GM20431 (cell line): ENCODE results near the gene STIM2.

Experiments used
- in situ Hi-C: fragments of 300-500 bp; cut with MseI, MboI; formaldehyde crosslinking; loops from one replicate; pipeline ENCODE4 v1.15.0; 2020; ENCODE audit warnings: low sequenced_read_pairs; ENCODE audit not compliant: unreplicated experiment

The STIM2 gene

DNA sequence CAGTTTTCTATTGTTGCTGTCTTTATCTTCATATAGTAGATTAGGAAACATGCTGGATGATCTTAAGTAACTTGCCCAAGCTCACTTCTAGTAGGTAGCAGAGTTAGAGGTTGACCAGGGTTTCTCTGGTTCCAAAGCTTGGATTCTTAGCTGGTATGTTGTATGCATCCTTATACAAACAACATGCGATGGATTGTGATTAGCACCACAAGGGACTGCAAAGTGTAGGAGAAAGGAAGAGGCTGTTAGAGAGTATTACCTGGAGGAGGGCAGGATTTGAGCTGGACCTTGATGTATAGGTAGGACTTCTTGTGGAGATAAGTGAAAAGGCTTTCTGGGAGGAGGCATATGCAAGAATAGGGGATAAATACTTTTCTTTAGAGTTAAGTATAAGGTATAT is 5.6 kb downstream of the STIM2 start:
- in situ Hi-C loops = no loop called here

DNA sequence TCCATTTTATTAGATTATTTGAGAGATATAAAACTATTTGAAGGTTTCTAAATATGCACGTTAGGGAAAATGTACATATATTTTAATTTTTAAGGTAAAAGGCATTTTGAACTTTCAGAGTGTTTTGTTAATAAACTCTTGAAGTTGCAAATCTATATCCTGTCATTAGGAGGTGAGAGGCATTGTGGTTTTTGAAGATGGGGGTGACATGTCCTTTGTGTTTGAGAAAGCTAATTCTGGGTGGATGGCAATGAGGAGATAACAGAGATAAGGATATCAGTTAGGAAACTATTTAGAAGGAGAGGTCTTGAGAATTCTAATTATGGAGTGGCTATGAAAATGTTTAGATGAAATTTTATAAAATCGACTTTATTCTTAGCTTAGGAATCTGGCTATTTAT is 6.1 kb downstream of the STIM2 start:
- in situ Hi-C loops = no loop called here

DNA sequence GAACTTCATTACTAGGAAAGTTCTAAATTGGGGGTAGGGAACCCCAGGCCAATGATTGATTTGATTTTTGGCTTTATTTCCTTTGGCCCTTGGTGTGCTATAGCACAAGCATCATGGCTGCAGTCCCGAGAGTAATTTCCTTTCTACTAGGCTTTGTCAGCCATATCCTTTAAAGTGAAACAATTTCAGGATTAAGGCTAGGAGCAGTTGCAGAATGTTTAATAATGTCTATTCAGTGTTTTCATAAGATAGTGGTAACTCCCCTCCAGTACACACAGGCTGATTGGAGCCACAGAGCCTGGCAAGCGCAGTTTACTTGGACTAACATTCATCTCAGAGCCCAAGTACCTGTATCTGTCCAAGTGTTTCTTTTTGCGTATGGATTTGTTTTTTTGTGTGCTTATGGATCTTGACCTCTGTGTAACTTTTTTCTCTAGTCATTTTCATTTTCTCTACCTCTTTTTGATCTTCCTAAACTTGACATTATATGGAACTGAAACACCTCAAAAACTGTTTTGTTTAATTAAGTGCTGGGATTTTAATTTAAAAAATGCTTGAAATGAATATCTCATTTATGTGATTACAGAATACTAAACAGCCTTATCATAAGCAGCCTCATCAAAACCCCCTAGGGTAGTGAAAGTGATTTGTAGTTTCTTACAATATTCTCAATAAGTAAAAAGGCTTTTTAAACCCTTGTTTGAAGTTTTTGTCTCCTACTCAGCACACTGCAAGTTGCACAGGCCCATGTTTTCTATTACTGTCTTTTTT is 7.5 kb downstream of the STIM2 start:
- in situ Hi-C loops = no loop called here

DNA sequence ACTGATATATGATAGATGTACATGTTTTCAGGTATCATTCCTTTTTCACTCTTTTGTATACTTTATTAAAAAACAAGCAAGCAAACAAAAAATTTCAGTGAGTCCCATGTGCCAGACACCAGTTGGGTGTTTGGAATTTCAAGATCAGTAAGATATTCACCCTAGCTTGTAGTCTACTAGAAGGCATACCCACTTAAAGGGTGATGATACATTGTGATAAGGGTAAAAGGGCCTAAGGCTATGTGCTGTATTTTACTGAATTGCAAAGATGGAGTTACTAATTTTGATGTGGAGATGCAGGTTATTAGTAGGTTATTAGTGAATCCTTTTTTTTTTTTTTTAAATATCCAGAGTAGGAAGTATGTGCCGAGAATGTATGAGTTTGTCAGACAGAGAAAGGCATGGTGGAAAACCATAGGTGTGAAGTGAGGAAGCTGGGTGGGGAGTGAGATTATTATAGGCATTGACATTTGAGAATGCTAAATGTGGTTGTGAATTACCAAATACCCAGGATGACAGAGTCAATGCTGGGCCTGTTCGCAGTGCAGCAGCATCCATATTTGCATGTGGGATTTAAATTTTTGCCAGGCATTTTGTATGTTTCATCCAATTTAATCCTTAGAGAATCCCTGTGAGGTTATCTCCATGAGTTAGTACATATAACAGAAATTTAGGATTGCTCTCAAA is 10.1 kb downstream of the STIM2 start:
- in situ Hi-C loops = no loop called here

DNA sequence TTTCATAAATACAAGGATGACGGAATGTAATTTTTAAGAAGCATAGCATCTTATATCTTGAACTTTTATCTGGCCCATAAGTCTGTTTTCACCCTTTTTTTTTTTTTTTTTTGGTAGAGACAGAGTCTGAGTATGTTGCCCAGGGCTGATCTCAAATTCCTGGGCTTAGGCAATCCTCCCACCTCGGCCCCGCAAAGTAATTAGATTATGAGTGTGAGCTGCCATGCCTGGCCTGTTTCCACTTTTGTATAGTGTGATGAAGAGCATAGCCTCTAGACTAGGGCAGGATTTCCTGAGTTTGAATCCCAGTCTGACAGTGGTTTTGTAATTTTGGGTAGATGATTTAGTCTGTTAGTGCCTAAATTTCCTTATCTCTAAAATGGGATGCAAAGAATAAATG is 11.0 kb downstream of the STIM2 start:
- in situ Hi-C loops = no loop called here

DNA sequence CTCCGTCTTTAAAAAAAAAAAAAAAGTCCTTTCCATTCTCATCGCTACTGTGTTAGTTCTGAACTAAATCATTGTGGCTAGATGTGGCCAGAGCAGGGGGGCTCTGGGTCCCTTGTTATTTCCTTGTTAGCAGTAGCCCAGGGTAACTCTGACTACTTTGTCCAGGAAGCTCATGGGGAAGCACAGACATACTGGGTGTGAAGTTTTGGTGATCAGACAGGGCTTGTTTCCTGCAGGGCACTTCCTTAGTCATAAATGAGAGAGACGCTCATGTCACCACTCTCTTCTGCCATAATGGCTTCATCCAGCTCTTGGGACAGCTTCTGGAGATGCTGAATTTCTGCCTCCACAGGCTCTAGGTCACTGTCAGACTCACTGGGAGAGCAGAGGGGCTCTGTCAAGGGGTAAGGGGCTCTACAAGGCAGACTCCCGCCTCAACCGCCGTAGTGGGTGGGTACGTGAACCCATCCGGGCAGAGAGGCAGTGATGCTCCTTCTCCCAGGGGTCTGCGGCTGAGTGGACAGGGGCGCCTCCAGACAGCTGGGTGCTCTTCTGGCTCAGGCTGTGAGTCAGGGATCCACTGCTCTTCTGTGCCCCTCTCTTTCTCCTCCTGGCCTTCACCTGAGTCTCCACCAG is 12.9 kb downstream of the STIM2 start:
- in situ Hi-C loops = no loop called here

DNA sequence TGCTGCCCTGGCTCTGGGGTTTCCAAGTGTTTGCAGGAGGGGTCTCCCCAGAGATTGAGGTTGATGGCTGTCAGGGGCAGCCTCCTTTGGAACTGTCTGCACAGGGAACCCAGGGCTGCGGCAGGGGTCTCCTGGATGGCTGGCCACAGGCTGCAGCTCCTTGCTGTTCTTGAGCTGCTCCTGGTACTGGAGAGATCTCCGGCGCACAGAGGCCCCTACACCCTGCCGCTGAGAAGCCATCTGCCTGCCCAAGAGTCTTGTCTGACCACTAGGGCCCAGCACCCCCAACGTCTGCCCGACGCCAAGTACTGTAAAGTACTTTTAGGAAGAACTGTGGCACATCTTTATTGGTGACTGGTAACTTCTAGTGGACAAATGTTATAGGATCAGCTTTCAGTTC is 13.5 kb downstream of the STIM2 start:
- in situ Hi-C loops = no loop called here

DNA sequence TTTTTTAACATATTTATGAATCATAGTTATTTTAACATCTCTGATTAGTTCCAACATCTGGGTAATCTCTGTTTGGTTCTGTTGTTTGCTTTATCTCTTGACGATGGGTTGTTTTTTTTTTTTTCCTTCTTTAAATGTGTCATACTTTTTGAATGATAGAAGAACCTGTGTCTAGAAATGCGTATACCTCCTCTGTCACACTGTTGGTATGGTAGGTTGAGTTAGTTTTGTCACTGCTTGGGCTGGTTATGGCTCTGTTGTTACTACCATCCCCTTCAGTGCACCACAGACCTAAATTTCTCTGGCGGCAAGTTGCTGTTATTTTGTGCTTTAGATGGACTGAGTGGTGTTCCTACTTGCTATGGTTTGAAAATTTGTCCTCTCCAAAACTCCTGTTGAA is 16.8 kb downstream of the STIM2 start:
- in situ Hi-C loops = no loop called here

DNA sequence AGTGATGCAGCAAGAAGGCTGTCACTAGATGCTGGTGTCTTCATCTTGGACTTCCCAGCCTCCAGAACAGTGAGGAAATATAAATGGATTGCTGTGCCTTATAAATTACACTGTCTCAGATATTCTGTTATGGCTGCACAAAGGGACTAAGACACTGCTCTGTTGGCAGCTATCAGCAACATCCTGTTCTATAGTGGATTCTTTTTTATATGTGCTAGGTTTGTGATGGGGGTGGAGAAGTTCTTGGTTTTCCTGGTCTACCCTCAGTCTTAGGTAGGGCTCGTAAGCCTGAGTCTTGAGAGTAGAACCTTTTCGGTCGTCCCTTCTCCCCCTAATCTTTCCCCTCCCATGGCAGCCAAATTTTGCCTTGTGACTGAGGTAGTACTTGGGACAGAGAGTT is 17.3 kb downstream of the STIM2 start:
- in situ Hi-C loops = no loop called here

DNA sequence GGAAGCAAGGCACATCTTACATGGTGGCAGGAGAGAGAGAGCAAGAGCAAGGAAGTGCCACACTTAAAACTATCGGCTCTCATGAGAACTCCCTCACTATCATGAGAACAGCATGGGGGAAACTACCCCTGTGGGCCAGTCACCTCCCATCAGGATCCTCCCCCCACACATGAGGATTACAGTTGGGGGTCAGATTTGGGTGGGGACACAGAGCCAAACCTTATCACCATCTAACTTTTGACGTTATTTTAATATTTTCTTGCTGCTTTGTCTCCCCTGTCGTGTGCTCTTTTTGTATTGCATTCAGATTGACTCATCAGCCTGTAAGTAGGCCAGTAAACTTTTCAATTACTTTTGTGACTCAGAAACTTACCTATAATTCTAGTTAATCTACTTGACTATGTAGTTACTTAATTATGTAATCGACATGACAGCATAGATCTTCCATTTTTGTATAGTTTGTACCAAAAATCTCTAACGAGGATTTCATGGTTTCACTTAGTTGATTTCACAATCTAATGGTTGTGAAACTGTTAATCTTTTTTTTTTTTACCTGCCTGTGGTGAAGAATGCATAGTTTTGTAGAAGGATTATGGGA is 18.3 kb downstream of the STIM2 start:
- in situ Hi-C loops = no loop called here

DNA sequence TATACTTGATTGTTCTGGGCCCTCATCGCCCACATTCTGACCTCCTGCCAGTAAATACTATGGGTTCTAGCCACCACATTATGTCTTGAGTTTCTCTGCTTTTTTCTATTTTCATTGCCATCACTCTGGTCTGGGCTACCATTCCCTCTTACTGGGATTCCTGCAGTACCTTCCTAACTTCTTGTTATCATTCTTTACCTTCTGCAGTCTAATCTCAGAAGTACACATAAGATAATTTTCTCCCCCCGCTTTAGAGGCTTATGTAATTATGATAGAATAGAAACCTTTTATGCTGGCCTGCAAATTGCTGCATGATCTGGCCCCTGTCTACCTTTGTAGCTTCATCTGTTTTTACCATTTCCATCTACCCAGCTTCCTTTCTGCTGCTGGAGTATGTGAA is 19.2 kb downstream of the STIM2 start:
- in situ Hi-C loops = no loop called here

DNA sequence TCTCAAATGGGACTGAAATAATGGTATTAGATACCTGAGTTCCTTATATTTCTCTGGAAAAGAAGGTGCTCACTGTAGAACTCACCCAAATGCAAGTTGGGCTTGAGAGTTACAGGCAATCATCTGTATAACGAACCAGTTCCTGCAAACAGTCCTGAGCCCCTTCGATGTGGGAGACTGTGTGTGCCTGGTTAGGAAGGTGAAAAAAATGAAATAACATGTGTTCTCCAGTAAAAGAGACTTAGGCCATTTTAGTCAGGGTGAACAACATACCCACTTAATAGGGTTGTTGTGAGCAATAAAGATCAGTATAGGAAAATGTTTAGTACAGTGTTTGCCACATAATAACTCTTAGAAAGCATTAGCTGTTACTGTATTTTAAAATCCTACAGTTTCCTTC is 23.4 kb downstream of the STIM2 start:
- in situ Hi-C loops = no loop called here

DNA sequence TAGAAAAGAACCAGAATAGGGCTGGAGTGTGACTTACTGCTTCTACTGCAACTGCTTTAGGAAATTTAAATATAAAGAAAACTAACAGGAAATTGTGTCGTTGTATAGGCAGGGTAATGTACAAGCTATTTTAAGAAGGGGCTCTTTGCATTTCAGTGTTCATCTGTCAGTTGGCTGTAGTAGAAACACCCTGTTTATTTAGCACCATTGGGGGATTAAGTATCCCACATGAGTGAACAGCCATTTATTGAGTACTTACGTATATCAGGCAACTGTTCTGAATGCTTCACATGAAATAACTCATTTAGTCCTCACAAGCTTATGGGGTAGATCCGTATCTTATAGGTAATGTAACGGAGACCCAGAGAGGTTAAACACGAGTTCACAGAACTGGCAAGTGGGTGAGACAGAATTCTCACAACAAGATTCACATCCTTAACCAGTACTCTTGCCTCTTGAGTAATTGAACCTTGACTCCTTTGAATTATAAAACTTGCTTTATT is 23.9 kb downstream of the STIM2 start:
- in situ Hi-C loops = no loop called here

DNA sequence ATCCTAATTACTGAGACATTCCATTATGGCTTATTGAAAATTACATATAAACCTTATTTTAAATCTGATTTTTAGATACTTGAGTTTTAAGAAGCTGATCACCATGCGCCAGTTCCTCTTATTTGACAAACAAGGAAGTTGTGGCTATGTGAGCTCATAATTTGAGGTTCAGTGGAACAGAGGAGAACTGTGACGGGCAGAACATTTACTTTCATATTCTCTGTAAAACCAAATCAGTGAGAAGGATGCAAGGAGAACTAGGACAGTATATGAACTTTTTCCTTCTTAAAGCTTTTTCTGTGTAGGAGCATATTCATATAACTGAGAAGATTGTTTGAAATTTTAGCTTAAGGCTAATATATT is 25.3 kb downstream of the STIM2 start:
- in situ Hi-C loops = no loop called here

DNA sequence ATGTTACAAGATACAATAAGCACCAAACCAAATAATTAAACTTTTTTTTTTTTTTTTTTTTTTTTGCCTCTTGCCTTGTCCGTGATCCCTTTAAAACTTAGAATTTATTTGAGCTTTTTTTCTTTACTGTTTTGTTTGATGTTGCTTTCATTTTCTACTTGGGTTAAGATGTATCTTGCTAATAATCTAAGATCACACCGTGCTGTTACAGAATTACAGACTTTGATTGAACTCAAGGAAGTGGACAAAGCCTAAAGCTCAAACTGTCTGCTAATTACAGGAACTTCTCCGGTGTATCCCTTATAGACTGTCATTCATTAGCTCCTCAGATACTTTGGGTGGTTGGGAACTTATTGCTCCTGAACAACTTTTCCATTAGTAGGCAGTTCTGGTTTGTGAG is 26.5 kb downstream of the STIM2 start:
- in situ Hi-C loops = no loop called here

DNA sequence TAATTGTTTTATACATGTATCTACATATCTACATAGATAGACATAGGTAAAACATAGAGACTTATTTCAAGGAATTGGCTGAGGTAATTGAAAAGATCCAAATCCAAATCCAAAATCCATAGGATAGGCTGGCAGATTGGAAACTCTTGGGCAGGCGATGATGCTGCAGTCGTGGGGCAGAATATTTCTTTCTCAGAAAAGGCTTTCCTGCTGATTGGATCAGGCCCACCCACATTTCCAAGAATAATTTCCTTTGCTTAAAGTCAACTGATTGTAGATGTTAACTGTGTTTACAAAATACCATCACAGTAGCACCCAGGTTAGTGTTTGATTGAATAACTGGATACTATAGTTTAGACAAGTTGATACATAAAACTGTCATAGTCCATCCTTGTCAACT is 27.2 kb downstream of the STIM2 start:
- in situ Hi-C loops = no loop called here

DNA sequence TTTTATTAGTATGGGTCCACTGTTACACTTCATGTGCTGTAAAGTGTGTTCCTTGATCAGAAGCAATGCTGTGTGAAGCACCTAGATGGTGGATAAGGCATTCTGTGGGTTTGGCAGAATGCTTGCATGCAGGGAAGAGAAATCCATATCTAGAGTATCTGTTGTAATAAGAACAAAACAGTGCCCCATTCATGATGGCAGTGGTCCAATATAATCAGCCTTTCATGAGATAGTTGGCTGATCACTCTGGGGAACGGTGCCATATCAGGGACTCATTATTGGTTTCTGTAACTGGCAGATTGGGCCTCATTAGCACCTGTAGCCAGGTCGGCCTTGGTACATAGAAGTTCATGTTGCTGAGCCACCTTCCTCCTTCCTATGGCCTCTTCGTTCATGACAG is 28.7 kb downstream of the STIM2 start:
- in situ Hi-C loops = no loop called here

DNA sequence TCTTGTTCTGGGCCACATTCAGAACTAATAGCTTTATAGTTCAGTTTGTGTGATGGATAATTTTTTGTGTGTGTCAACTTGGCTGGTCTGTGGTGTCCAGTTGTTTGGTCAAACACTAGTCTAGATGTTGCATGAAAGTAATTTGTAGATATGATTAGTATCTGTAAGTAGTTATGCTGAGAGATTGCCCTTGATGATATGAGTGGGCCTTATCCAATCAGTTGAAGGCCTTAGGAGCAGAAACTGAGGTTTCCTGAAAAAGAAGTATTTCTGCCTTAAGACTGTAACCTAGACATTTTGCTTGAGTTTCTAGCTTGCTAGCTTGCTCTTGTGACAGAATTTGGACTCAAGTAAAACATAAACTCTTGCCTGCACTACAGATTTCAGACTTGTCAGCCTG is 30.4 kb downstream of the STIM2 start:
- in situ Hi-C loops = no loop called here

DNA sequence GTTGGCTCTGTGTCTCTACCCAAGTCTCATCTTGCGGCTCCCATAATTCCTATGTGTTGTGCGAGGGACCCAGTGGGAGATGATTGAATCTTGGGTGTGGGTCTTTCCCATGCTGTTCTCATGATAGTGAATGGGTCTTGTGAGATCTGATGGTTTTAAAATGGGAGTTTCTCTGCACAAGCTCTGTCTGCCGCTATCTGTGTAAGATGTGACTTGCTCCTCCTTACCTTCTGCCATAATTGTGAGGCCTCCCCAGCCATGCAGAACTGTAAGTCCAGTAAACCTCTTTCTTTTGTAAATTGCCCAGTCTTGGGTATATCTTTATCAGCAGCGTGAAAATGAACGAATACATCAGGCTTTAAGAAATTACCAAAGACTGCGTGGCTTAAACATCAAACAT is 31.2 kb downstream of the STIM2 start:
- in situ Hi-C loops = no loop called here

DNA sequence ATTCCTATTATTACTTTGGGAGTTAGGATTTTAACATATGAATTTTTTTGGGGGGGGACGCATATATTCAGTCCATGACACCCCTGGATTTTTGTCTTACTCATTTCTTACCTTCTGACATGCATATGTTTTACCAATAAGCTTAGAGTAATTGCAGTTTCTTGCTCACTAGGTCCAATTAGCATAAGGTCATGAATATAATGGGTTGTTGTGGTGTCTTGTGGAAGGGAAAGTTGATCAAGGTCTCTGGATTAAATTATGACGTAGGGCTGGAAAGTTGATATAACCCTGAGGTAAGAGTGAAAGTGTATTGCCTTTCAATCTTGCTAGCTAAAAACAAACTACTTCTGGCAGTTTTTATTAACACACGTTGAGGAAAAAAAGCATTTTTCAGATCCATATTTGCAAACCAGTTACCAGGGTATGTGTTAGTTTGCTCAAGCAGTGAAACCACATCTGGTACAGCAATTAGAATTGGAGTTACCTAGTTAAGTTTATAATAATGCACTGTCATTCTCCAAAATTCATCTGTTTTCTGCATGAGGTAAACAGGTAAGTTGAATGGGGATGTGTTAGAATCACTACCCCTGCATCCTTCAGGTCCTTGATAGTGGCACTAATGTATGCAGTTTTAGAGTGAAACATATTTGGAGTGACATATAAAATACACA is 32.0 kb downstream of the STIM2 start:
- in situ Hi-C loops = no loop called here
